Upper lobe of left lung (tissue), 4 donors: ENCODE results near the gene IGSF8.

Experiments
- POLR2A ChIP-seq, 4 donors: fragments of 450-650 bp; IDR thresholded peaks; one replicate each; pipeline ENCODE4 v1.5.1; 2016 to 2017; ENCODE audit warnings: antibody characterized with exemption in 4 of 4, mild to moderate bottlenecking in 2 of 4
- TF ChIP-seq, protein P1 (sequence below), 6 experiments: fragments of 450-650 bp in 4 of 6; fragments of 200-600 bp in 2 of 6; sonication (generic) in 2 of 6; IDR thresholded peaks; one replicate each; pipeline ENCODE4 v1.5.1; 2016 to 2019; ENCODE audit warnings: antibody characterized with exemption in 6 of 6

DNA sequence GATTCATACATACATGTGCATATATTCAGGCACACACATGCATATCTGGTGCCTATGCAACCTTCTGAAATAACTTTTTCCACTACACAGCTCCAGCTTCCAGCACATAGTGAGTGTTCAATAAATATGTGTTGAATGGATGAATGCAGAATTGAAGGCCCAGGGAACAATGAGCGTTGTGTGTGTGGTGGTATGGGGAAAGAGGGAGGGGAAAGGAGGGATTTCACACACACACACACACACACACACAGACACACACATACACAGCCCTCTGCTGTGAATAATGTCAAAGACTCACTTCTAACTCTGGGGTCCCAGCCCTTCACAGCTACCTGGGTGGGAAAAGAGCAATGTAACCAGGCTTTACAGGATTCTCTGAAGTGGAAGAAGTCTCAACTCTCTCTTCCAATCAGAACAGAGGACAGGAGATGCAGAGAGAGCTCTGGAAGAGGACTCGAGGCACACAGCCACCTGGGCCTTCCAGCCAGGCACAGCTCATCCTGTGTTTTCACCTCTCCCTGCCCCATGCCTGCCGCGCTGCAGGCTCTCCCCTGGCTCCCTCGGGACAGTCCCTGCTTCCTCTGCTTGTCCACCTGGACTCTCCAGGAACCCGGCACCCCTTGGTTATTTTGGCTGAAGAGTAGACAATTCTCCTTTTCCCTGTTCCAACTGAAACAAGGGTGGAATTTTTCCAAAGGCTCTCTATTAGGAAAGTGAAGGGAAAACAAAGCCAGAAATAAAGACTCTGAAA lies 5.4 kb upstream of the IGSF8 start:
- TF ChIP-seq, protein P1, sequence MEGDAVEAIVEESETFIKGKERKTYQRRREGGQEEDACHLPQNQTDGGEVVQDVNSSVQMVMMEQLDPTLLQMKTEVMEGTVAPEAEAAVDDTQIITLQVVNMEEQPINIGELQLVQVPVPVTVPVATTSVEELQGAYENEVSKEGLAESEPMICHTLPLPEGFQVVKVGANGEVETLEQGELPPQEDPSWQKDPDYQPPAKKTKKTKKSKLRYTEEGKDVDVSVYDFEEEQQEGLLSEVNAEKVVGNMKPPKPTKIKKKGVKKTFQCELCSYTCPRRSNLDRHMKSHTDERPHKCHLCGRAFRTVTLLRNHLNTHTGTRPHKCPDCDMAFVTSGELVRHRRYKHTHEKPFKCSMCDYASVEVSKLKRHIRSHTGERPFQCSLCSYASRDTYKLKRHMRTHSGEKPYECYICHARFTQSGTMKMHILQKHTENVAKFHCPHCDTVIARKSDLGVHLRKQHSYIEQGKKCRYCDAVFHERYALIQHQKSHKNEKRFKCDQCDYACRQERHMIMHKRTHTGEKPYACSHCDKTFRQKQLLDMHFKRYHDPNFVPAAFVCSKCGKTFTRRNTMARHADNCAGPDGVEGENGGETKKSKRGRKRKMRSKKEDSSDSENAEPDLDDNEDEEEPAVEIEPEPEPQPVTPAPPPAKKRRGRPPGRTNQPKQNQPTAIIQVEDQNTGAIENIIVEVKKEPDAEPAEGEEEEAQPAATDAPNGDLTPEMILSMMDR (IDR thresholded peaks at IDR 0.05), result no peak
- TF ChIP-seq POLR2A (IDR thresholded peaks at IDR 0.05), result no peak
